ENCODE results near the gene FNDC5.
A peak's percentile ranks its signal among the peaks of the same experiment; 100 is the strongest.

FNDC5 gene

GRCh38 chr1:32872192-32872460 lies 1.4 kb upstream of the FNDC5 start:
- H3K27ac ChIP-seq (ENCODE audit: low read length) = 0 out of 2 replicates have a peak overlapping the region, but pooled peaks have one; percentile 13

DNA sequence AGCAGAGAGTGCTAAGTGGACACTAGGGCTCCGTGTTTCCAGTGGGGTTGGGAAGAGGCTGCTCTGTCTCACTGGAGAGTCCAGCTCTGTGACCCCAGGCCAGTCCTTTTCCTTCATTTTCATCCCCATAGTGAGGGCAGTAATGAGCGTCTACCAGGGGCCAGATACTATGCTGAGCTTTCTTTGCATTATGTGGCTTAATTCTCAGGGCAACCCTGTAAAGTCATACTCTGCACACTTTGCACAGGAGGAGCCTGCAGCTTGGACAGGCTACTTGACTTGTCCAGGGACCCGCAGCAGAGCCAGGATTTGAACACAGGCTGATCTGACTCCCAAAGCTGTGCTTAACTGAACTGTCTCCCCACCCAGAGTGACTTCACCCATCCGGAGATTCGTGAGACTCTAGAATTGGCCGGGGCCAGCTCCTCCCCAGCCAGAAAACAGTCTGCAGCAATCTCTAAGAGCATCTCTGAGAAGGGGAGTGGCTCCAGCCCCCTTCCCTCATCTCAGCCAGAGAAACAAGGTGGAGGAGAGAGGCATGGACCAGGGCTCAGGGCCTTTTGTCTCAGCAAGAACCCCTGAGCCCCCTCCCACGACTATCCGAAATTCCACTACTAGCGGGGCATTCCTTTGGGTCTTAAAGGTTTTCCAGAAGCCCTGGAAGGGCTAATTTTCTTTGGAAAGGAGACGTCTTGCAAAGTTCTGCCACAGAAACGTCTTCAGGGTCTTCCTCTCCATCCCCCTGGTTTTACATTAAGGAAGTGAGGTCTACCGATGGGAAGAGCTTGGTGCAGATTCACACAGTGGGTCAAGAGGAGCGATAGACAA lies 866 bp upstream of the FNDC5 start:
- Histone ChIP-seq H3K4me1 (ENCODE audit: insufficient read depth, low read length) (peaks cover 20% of the 10 kb centered on the region), H3K79me2 (ENCODE audit: insufficient read depth, low read length) (no peaks in the 10 kb centered on the region), H3K27me3 (ENCODE audit: insufficient read depth, low read length, poor library complexity) (no peaks in the 10 kb centered on the region), H3K9ac (ENCODE audit: low read depth, low read length) (no peak overlapping the region), H3K27ac (ENCODE audit: low read length) (0 out of 2 replicates have a peak overlapping the region, but pooled peaks have one; percentile 13), H3K9me3 (ENCODE audit: insufficient read depth, low read length, severe bottlenecking) (no peaks in the 10 kb centered on the region), H3K4me2 (ENCODE audit: insufficient read depth, low read length) (peak overlapping the region; percentile 70; the same call in 1 of the 2 replicates), H2AFZ (ENCODE audit: low read depth, low read length) (no peak overlapping the region), H3K36me3 (ENCODE audit: insufficient read depth, low read length) (no peaks in the 10 kb centered on the region), H3K4me3 (ENCODE audit: low read depth in 1 of 2, low read length in 2 of 2) (no peak overlapping the region), H4K20me1 (ENCODE audit: insufficient read depth, low read length) (no peaks in the 10 kb centered on the region)
- no peak for DNase-seq
- no peak for TF ChIP-seq CTCF (IDR thresholded peaks at IDR 0.05; ENCODE audit: borderline replicate concordance, extremely low read depth, low read length, poor library complexity, severe bottlenecking)
- no peak for TF ChIP-seq EZH2 (IDR thresholded peaks at IDR 0.05; ENCODE audit: borderline replicate concordance, low read depth, low read length, severe bottlenecking)
- ATAC-seq (ENCODE audit: insufficient read depth, low read depth) = no peak

More at GRCh38 chr1:32872192-32872460, 1.4 kb upstream of the FNDC5 start:
- H3K9ac ChIP-seq (ENCODE audit: low read depth, low read length) = no peak overlapping the region
- TF ChIP-seq CTCF (IDR thresholded peaks at IDR 0.05; ENCODE audit: borderline replicate concordance, extremely low read depth, low read length, poor library complexity, severe bottlenecking) = no peak
- no peak for TF ChIP-seq EZH2 (IDR thresholded peaks at IDR 0.05; ENCODE audit: borderline replicate concordance, low read depth, low read length, severe bottlenecking)
- peak overlapping the region; percentile 70 for H3K4me2 ChIP-seq (ENCODE audit: insufficient read depth, low read length)
- H3K4me1 ChIP-seq (ENCODE audit: insufficient read depth, low read length) = peaks cover 20% of the 10 kb centered on the region
- H2AFZ ChIP-seq (ENCODE audit: low read depth, low read length) = no peak overlapping the region
- DNase-seq (no peak), ATAC-seq (ENCODE audit: insufficient read depth, low read depth) (no peak; the same call in 1 of the 3 replicates)
- H3K36me3 ChIP-seq (ENCODE audit: insufficient read depth, low read length) = no peaks in the 10 kb centered on the region
- no peak overlapping the region for H3K4me3 ChIP-seq (ENCODE audit: low read depth in 1 of 2, low read length in 2 of 2)
- H3K9me3 ChIP-seq (ENCODE audit: insufficient read depth, low read length, severe bottlenecking) = no peaks in the 10 kb centered on the region
- no peaks in the 10 kb centered on the region for H3K79me2 ChIP-seq (ENCODE audit: insufficient read depth, low read length)
- no peaks in the 10 kb centered on the region; the same call in 1 of the 2 replicates for H4K20me1 ChIP-seq (ENCODE audit: insufficient read depth, low read length)
- H3K27me3 ChIP-seq (ENCODE audit: insufficient read depth, low read length, poor library complexity) = no peaks in the 10 kb centered on the region

- ATAC-seq (ENCODE audit: insufficient read depth, low read depth) = no peak
- no peak overlapping the region for H3K4me3 ChIP-seq (ENCODE audit: low read depth in 1 of 2, low read length in 2 of 2)
These were observed 643 bp downstream of the FNDC5 start for GRCh38 chr1:32869923-32870614.

More at GRCh38 chr1:32869923-32870614, 643 bp downstream of the FNDC5 start:
- no peaks in the 10 kb centered on the region for H4K20me1 ChIP-seq (ENCODE audit: insufficient read depth, low read length)
- no peaks in the 10 kb centered on the region for H3K79me2 ChIP-seq (ENCODE audit: insufficient read depth, low read length)
- H3K4me1 ChIP-seq (ENCODE audit: insufficient read depth, low read length) = peaks cover 20% of the 10 kb centered on the region
- H3K9ac ChIP-seq (ENCODE audit: low read depth, low read length) = no peak overlapping the region
- TF ChIP-seq CTCF (IDR thresholded peaks at IDR 0.05; ENCODE audit: borderline replicate concordance, extremely low read depth, low read length, poor library complexity, severe bottlenecking) (no peak), EZH2 (IDR thresholded peaks at IDR 0.05; ENCODE audit: borderline replicate concordance, low read depth, low read length, severe bottlenecking) (no peak)
- H3K9me3 ChIP-seq (ENCODE audit: insufficient read depth, low read length, severe bottlenecking) = no peaks in the 10 kb centered on the region
- H3K27ac ChIP-seq (ENCODE audit: low read length) = no peak overlapping the region
- H3K27me3 ChIP-seq (ENCODE audit: insufficient read depth, low read length, poor library complexity) = no peaks in the 10 kb centered on the region
- DNase-seq = no peak
- H3K36me3 ChIP-seq (ENCODE audit: insufficient read depth, low read length) = no peaks in the 10 kb centered on the region
- H3K4me2 ChIP-seq (ENCODE audit: insufficient read depth, low read length) = no peak overlapping the region
- H2AFZ ChIP-seq (ENCODE audit: low read depth, low read length) = no peak overlapping the region

Measured in DND-41 (cell line).